ENCODE results near the gene TRIM29.

TRIM29 gene

GRCh38 chr11:120137187-120137610 is 714 bp downstream of the TRIM29 start:
- DNase-seq: no peak

GRCh38 chr11:120136356-120136755 is 1.6 kb downstream of the TRIM29 start:
- DNase-seq: no peak

- no peak for DNase-seq
These were observed 2.1 kb downstream of the TRIM29 start for GRCh38 chr11:120135838-120136237.

GRCh38 chr11:120134931-120135228 is 3.0 kb downstream of the TRIM29 start:
- DNase-seq: no peak

- DNase-seq: no peak
These were observed 3.6 kb downstream of the TRIM29 start for GRCh38 chr11:120134106-120134930.

GRCh38 chr11:120133216-120134105 is 4.5 kb downstream of the TRIM29 start:
- DNase-seq: no peak

- no peak for DNase-seq
These were observed 5.2 kb downstream of the TRIM29 start for GRCh38 chr11:120132645-120133185.

GRCh38 chr11:120131941-120132644 is 5.8 kb downstream of the TRIM29 start:
- DNase-seq: no peak

GRCh38 chr11:120130991-120131760 is 6.7 kb downstream of the TRIM29 start:
- no peak for DNase-seq

- DNase-seq: no peak
These were observed 7.5 kb downstream of the TRIM29 start for GRCh38 chr11:120130176-120130980.

GRCh38 chr11:120129570-120129969 is 8.3 kb downstream of the TRIM29 start:
- no peak for DNase-seq

- no peak for DNase-seq
These were observed 9.4 kb downstream of the TRIM29 start for GRCh38 chr11:120128392-120129119.

GRCh38 chr11:120127236-120127635 is 10.7 kb downstream of the TRIM29 start:
- no peak for DNase-seq

- DNase-seq: no peak
These were observed 11.3 kb downstream of the TRIM29 start for GRCh38 chr11:120126620-120127019.

- DNase-seq: no peak
These were observed 12.4 kb downstream of the TRIM29 start for GRCh38 chr11:120125509-120125908.

- no peak for DNase-seq
These were observed 12.9 kb downstream of the TRIM29 start for GRCh38 chr11:120125024-120125423.

- DNase-seq: no peak
These were observed 13.6 kb downstream of the TRIM29 start for GRCh38 chr11:120124355-120124754.

GRCh38 chr11:120123946-120124345 is 14.0 kb downstream of the TRIM29 start:
- DNase-seq: no peak

GRCh38 chr11:120122924-120123683 is 14.8 kb downstream of the TRIM29 start:
- DNase-seq: no peak

GRCh38 chr11:120121914-120122473 is 15.9 kb downstream of the TRIM29 start:
- no peak for DNase-seq
